GM18508 (cell line): Measurements from ENCODE around the gene KLHL25.

ENCODE experiments used
- ATAC-seq: cut with Tn5 transposase; IDR thresholded peaks from one replicate; pipeline ENCODE4 v1.9.1; 2021; ENCODE audit warnings: moderate number of reproducible peaks; ENCODE audit not compliant: insufficient read depth, unreplicated experiment

The KLHL25 gene

DNA sequence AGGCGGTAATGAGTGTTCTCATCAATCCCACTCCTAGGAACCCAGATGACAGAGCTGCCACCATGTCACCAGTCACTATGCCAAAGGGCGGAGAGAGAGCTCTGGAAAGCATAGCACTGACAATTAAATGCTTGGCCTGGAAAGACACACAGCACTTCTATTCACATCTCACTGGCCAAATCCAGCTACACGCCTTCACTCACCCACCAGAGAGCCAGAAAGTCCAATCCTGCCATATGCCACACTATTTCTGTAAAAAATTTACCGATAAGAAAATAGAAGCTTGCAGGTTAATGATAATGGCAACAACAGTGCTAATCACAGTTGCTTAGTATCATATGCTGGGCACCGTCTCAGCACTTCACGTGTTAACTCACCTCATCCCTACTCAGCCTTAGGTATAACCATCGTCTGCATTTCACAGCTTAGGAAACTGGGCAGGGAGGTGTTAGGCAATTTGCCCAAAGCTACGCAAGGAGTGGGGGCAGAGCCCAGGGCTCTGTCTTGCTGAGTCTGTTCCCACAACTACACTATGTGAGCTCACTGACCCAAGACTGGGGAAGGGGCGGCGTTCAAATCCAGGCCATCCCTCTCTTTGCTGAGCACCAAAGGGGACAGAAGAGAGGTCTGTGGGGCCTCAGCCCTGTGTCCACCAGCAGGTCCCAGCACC lies 16.5 kb downstream of the KLHL25 start:
- ATAC-seq: no peak

DNA sequence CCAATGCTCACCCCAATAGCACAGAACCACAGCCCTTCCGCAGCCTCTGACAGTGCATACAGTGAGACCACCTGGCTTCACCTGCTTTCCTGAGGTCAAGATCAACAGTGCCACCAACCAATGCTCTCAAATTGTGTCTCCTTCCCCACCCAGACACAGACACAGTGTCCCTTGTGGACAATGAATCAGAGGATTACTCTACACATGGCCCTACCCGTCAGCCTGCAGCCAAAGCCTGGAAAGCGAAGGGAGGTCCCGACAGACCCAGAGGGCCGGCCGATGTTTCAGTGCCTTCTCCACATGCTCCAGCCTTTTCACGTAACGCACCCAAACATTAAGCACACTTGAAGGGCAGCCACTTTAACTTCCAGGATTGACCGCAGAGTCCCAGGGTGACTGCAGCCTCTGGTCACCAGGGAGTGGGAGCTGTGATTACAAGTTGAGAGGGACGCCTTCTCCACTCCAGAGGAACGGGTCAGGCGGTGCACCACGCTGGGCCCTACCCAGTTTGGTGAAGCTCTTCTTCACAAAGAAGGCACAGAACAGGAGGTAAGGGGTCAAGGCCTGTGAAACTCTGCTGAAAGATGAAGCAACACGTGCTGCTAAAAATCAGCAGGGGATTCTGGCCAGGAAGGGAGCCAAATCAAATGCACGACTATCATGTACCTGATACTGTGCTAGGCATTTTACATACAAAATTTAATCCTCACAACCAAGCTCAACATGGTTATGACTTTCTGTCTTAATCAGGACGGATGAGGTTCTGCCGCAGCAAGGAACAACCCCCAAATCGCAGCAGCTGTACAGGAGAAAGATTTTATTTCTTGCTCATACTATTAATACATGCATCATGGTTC lies 17.2 kb downstream of the KLHL25 start:
- ATAC-seq: no peak

DNA sequence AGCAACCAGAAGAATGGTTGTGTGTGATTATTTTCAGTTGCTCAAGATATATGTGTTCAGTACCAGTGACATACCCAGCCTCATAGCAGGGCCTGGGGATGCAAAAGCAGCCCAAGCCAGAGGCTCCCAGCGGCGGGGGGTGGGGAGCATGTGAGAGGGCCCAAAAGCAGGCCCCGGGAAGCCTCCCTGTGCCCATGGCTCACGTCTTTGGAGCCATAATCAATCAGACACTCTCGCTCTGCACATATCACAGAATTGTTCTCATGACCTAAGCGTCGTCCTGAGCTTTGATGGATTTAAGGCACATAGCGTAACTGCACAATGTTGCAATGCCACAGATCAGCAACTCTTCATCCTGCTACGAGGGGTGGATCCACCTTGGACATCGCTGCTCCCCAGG lies 20.8 kb downstream of the KLHL25 start:
- ATAC-seq: no peak

DNA sequence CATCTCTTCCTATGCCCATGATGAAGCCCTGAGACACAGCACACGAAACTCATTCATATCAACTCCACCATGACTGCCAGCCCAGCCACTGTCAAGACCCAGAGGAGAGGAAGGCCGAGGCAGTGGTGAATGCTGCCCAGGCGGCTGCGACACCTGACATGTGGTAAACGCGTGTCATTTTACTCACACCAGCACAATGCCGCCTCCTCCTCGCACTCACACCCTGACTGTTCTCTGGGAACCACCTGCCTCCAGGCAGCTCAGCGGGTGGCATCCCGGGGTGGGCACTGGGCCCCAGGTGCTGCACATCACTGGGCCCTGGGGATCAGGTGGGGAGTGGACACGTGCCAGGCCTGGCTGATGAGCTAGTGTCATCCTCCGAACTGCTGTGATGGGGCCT lies 21.5 kb downstream of the KLHL25 start:
- no peak for ATAC-seq

DNA sequence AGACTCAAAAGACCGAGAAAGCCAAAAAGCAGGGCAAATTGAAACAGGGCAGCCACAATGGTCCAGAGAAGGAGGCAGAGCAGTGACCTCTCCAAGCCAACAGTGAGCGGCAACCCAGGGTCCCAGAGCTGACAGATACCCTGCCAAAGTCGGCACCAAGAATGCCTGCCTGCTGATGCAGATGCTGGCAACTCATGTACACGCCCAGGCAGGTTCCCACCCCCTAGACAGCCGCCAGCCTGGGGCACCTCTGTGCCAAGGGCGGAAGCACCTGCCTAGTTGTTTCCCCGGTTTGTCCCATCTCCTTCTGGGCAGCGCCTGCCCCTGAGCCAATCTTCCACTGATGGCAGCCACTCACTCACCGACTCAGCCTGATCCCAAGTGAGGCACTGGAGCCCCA lies 22.1 kb downstream of the KLHL25 start:
- no peak for ATAC-seq

DNA sequence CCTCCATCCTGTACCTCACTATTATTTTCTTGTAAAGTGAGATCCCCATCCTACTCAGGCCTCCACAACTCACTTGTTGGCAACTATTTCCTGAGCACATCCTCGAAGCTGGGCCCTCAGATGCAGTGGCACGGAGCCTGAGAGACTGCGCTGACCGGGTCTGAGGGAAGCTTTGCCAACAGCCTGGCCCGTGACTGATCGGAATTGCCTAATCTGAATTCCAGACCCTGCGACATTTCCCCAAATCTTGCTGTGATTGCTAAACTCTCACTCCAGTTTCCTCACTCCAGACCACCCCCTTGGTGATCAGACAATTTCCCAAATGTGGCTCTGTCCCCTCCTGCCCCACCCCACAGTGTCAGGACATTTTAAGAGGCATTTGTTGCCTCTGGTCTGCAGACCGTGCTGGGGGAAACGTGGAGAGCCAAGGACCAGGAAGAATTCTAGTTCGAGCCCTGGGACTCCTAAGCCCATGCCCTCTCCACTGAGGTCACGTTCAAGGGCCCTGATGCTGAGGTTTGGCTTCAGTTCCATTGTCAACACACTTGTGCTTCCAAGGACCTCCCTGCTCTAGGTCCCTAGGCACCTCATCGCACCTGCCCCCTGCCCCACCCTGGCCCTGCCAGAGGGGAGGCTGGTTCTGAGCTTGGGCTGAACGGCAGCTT lies 22.8 kb downstream of the KLHL25 start:
- ATAC-seq: no peak

DNA sequence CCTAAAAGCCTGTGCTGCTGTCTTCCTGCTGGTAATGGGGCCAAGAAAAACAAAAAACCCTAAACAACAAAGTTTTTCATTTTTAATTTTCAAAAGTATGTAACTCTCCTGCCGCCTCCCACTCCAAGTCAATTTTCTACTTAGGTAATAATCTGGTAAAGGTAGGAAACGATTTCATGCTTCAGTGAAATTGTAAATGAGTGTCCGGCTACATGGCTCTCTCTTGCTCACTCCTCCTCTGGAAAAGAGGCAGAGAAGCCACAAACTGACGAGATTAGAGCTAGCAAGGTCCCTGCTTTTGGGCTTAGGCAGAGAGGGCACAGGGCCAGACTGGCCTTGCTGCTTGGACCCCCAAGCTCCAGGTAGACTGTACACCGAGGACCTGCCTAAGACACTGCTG lies 23.5 kb downstream of the KLHL25 start:
- no peak for ATAC-seq

DNA sequence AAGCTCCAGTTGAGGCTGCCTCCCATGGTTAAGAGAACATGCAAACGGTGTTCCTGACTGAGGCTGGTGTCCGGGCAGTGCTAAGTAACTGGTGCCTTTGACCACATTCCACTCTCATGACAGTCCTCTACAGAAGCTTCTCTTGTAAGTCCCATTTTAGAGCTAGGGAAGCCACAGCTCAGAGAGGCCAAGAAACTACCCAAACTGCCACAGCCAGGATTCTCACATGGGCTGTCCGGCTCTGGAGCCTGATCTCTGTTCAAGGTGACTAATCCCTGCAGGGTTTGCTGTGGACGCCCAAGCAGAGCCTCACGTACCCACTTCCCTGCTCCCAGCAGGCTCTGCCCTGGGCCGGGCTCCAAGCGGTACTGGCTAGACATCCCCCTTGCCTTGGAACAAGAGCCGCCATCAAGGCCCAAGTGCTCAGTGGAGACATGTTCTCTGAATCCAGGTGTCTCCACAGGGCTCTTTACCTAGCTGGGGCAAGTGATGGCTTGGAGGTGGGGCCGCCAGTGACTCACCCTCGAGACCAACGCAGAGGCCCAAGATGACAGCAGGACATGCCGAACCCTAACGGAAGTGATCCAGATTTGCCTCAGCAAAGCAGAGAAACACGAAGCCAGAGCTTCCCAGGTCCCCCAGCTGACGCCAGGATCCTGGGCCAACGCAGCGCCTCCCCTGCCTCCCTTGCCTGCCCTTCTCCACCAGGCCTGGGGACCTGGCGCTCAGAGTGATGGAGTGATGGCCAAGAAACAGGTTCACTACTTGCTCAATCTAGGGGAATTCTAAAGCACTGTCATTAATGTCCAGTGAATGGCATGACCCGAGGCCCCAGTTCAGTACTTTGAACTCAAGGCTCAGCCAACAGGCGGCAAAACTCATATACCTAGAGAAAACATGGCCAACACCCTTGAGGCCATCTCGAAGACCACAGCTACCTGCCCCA lies 24.4 kb downstream of the KLHL25 start:
- ATAC-seq: no peak

DNA sequence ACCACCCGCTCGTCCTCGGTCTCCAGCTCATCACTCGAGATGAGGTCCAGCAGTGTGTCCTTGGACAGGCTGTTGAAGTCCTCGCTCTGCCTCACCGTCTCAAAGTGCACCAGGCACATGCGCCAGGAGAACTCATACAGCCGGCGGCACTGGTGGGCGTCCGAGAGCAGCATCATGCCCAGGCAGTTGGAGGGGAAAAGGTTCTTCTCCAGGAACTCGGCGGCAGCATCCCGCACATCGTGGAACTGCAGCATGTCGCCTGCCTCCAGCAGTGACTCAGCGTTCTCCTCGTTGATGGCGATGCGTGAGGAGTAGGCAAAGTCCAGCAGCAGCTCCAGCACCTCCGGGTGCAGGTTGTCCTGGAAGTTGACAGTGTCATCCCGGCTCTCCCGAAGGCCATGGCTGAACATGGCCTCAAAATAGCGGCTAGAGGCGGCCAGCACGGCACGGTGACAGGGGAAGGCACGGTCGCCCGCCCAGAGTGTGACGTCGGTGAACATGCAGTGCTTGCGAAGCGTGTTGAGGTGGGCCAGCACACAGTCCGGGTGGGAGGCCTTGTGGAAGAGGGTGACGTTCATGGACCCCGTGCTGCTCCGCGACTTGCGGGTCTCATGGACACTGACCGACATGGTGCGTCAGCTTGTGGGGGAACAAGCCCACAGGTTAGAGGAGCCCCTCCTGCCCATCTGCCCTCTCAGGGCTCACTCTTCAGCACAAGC lies 25.4 kb downstream of the KLHL25 start:
- ATAC-seq: no peak

DNA sequence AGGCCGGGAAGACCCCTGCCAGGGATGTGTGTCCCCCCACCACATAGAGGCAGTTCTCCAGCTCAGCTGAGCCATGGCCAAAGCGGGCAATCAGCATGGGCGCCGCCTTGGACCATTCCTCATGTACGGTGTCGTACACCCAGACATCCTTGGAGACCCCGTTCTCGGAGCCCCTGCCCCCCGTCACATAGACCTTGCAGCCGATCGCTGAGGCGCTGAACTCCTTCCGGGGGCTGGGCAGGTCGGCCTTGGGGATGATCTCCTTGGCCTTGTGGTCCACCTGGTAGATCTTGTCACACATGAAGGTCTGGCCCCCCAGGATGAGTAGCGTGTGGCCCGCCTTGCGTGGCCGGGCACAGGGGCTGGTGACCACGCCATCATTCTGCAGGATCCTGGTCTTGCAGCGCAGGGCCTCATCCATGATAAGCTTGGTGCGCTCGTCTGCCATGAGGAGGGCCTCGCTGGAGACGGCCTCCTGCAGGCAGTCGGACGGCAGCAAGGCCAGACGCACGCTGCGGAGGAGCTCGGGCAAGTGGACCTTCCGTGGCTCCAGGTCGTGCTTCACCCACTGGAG lies 26.0 kb downstream of the KLHL25 start:
- no peak for ATAC-seq

DNA sequence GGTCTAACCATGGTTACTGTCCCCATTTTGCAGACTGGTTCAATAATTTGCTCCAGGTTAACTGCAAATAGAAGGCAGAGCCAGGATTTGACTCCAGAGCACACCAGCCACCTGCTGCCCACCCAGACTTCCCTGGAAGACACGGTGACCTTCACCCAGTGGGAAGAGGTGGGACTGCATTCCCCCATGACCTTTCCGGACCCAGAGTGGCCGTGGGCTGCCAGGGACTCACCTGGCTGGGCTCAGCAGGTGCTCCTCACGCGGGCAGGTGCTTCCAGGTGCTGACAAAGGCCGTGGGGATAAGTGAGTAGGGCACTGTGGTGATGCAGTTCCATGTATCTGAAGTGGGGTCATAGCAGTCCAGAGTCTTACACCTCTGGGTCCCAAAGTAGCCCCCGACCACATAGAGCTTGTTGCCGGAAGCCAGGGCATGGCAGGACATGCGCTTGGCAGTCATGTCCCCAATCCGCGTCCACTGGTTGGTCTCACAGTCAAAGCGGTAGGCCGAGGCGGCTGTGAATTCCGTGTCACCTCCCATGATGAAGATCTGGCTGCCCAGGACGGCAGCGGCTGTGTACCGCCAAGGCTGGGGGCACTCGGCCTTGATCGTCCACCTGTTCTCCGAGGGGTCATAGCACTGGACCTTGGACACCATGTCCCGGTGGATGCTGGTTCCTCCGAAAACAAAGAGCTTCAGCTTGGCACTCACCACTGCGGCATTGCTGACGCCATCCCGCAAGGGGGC lies 26.8 kb downstream of the KLHL25 start:
- no peak for ATAC-seq

DNA sequence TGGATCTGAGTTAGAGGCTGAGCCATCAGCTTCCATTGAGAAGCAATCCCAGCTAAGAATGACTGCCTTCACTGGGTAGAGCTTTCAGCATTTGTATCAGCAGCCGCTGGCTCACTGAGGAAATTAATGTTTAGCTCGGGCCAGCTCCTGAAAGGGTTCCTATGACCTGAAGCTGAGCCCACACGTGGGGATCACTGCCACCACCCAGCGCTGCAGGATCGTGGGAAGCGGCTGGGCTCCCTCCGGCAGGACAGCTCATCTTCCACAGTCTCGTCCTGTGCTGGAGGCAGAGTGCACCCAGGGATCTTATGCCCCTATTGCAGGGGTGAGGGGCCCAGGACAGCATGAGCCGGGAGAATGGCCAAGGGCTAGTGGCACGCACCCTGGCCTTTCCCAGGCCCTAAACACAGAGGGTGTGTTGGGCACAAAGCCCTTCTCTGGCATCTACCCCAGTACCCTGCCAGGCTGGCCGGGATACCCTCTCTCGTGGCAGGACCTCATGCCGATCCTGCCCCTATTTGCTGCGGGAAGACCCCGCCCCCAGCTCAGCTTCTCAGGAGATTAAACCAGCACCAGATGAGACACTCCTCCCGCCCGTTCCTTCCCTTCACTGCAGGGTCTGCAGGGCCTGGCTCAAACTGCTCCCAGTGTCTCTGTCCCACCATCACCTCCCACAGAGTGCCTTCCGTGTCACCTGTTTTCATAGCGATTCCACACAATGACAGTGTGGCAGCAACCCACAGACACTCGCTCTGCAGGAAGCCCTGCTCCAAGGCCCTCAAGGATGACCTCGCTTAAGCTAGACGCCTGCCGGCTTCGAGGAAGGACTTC lies 28.5 kb downstream of the KLHL25 start:
- ATAC-seq: no peak

DNA sequence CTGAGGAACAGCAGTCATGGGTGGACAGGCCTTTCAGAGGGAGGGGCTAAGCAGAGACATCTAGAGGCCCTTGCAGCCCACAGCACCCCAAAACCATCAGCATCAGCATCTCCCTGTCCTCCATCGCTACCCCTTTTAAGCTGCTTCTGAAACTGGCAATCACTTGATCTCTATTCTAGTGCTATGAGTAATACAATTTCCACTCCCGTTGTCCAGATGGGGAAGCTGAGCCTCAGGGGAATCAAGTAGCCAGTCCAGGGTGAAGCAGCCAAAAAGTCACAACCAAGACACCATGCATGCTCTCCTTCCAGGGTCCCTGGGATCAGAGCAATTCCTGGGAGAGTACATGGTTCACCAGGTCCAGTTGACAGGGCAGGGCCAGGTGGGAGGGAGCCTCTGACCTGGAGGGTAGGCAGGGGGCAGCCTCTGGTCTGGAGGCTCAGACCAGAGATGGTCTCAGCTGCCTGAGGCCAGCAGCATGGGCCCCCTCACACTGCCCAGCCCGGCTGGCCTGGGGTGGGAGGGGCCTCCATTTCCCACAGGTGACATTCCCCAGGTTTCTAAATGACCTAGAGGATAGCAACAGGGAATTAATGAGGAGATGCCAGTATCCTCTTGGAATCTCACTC lies 30.0 kb downstream of the KLHL25 start:
- no peak for ATAC-seq

DNA sequence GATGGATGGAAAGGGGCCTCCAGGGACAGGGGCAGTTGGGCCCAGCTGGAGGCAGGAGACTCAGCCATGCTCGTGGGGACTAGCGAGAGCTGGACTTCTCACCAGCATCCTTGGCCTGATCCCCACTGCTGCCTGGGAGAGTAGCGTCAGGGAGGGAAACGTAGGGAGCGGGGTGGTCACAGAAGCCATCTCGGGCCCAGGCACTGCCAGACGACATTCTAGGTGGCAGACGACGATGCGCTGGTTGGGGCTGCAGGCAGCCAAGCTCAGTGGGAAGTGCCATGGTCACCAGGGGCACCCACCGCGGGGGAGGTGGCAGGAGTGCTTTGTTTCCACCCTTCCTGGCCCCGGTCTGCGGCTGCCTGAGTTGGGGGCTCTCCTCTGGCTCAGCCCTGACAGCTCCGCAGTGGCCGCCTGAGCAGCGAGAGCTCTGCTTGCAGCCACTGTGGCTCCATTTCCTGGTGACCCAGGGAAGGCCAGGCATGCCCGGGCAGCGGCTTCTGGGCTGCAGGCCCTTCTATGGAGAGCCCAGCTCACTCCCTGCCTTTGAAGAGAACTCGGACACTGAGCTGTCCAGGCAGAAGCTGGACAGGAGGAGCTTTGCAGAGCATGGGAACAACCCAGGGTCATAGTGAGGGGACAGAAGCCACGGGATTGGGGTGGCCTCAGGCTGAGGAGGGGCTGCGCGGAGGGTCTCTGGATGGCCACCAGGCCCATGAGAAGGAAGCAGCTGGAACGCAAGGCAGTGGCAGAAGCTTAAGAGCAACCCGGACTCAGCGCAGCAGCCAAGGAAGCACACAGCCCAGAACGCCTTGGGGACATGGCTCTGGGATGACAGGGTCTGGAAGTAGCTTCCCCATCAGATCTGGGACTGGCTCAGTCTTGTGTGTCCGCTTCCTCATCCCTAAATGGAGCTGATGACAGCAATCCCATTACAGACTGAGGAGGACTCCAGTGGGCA lies 30.8 kb downstream of the KLHL25 start:
- ATAC-seq: no peak

DNA sequence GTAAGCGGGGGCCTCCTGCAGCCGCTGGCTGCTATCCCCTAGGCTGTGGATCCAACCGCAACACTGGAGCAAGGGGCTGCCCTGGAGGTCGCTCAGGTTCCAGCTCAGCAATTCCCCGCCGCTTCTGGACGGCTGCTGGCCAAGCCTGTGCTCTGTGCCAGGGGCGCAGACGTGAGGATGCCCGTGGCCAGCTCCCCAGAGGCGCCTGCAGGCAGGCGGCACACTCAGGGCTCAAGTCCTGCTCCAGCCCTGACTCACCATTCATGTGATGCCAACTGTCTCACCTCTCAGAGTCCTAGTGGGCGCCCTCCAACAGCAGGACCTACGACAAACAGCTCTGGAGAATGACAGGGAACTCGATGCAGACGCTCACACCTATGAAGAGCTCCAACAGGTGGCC lies 31.6 kb downstream of the KLHL25 start:
- no peak for ATAC-seq

DNA sequence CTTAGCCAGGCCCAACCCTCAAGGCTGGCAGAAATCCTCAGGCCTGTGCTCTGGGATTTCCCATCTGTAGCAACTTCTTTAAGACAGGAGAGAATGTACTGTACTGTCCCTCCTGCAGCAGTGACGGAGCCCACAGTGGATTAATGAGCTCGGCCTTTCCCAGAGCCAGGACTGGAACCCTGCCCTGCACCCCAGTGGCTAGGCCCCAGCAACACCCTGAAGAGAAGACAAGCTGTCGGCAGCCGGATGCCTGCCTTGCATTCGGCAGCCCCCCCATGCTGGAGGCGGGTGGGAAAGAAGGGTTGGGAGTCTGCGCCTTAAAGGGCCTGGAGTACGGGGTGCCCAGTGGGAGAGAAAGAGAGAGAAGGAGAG lies 32.0 kb downstream of the KLHL25 start:
- no peak for ATAC-seq
